ENCODE measurements around the gene MTCL3.

DNA sequence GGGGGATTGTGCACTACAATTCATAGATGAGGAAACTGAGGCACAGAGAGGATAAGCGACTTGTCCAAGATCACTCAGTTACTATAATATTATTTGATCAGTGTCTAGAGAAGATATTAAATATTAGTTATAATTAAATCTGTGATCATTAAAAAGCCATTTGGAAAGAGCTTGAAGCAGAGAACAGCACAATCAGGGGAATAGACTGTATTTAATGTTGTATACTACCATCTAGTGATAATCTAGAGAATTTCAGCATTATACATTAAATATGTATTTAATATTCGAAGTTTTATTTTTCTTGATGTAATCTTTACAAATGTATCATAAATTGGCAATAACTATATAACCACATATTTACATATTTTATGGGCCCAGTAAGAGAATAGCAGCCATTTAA lies 20.1 kb upstream of the MTCL3 start:
- TF ChIP-seq, protein P1, sequence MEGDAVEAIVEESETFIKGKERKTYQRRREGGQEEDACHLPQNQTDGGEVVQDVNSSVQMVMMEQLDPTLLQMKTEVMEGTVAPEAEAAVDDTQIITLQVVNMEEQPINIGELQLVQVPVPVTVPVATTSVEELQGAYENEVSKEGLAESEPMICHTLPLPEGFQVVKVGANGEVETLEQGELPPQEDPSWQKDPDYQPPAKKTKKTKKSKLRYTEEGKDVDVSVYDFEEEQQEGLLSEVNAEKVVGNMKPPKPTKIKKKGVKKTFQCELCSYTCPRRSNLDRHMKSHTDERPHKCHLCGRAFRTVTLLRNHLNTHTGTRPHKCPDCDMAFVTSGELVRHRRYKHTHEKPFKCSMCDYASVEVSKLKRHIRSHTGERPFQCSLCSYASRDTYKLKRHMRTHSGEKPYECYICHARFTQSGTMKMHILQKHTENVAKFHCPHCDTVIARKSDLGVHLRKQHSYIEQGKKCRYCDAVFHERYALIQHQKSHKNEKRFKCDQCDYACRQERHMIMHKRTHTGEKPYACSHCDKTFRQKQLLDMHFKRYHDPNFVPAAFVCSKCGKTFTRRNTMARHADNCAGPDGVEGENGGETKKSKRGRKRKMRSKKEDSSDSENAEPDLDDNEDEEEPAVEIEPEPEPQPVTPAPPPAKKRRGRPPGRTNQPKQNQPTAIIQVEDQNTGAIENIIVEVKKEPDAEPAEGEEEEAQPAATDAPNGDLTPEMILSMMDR (IDR thresholded peaks at IDR 0.05), result peak; percentile 16 to 63 (median 34)
- no peak for TF ChIP-seq POLR2A (IDR thresholded peaks at IDR 0.05)

Measured in heart left ventricle (tissue), 13 donors.